Measurements from ENCODE around the gene TUBGCP5. TPM values are rescaled to one million over a fixed set of nuclear protein-coding genes. Genes with fewer than 3 reads are reported as not detected.

Gene TUBGCP5
- total and polyA plus RNA-seq, 2 donors (not counting 1 experiment from before 2014, with no cell fraction given): 11.0 to 23.1 TPM

GRCh38 chr15:22951381-22952280 is 87.7 kb downstream of the TUBGCP5 start:
- peaks cover 8% of the 10 kb centered on the region for H3K27me3 Mint-ChIP-seq
- H3K27ac Mint-ChIP-seq: no peak overlapping the region
- H3K79me2 ChIP-seq (ENCODE audit: control insufficient read depth, insufficient read depth, low read length): no peaks in the 10 kb centered on the region
- DNase-seq: no peak
- no peaks in the 10 kb centered on the region for H3K36me3 ChIP-seq (replicated peaks in 1 of 2; ENCODE audit: control extremely low read depth in 1 of 2, control insufficient read depth in 1 of 2, extremely low read depth in 1 of 2, insufficient read depth in 2 of 2, low read length in 1 of 2)
- peaks cover 0 to 3% (median 1%) of the 10 kb centered on the region in 4 experiments for H3K27me3 ChIP-seq (replicated peaks in 1 of 4; ENCODE audit: control extremely low read depth in 1 of 4, control insufficient read depth in 3 of 4, insufficient read depth in 4 of 4, low read length in 3 of 4)
- H3K27ac ChIP-seq (ENCODE audit: low read length in 2 of 2): no peak overlapping the region
- H3K4me3 ChIP-seq (ENCODE audit: control extremely low read depth in 1 of 5, extremely low read depth in 1 of 5, insufficient read depth in 1 of 5, low read depth in 2 of 5, low read length in 4 of 5): no peak overlapping the region
- POLR2A ChIA-PET: no interaction called here
- no peak overlapping the region for H3K4me3 Mint-ChIP-seq
- H4K20me1 ChIP-seq (ENCODE audit: control insufficient read depth, insufficient read depth, low read length, poor library complexity, severe bottlenecking): no peaks in the 10 kb centered on the region
- no peak overlapping the region for H3K9ac ChIP-seq (ENCODE audit: low read length)
- intact Hi-C loops (cut with micrococcal nuclease): no loop called here
- H3K4me1 Mint-ChIP-seq: peaks cover 14% of the 10 kb centered on the region
- H3K4me2 ChIP-seq (replicated peaks; ENCODE audit: low read depth, low read length, poor library complexity, severe bottlenecking): no peak overlapping the region
- H3K4me1 ChIP-seq (ENCODE audit: control insufficient read depth in 2 of 2, insufficient read depth in 2 of 2, low read length in 2 of 2): no peaks in the 10 kb centered on the region
- CTCF ChIA-PET: no interaction called here
- H3K9me3 Mint-ChIP-seq (ENCODE audit: insufficient read depth): no peaks in the 10 kb centered on the region
- ATAC-seq (ENCODE audit: low read depth): no peak
- H3K9me3 ChIP-seq (ENCODE audit: control extremely low read depth in 1 of 3, control insufficient read depth in 2 of 3, insufficient read depth in 1 of 3, low read length in 2 of 3): no peaks in the 10 kb centered on the region
- H2AFZ ChIP-seq (ENCODE audit: insufficient read depth, low read depth, low read length, poor library complexity, severe bottlenecking): no peak overlapping the region
- WGBS (ENCODE audit: insufficient coverage): 89% methylated on average over 29 of the region's 39 CpGs
- no peak for TF ChIP-seq EZH2 (IDR thresholded peaks at IDR 0.05; ENCODE audit: borderline replicate concordance, insufficient read depth, low read depth, low read length, poor library complexity, severe bottlenecking)
- no peak for TF ChIP-seq CTCF (IDR thresholded peaks at IDR 0.05)

- no peaks in the 10 kb centered on the region for H3K4me1 ChIP-seq (ENCODE audit: control insufficient read depth in 2 of 2, insufficient read depth in 2 of 2, low read length in 2 of 2)
- H3K9me3 ChIP-seq (ENCODE audit: control extremely low read depth in 1 of 3, control insufficient read depth in 2 of 3, insufficient read depth in 1 of 3, low read length in 2 of 3): no peaks in the 10 kb centered on the region
- no peaks in the 10 kb centered on the region for H3K79me2 ChIP-seq (ENCODE audit: control insufficient read depth, insufficient read depth, low read length)
- H3K4me2 ChIP-seq (replicated peaks; ENCODE audit: low read depth, low read length, poor library complexity, severe bottlenecking): no peak overlapping the region
- H2AFZ ChIP-seq (ENCODE audit: insufficient read depth, low read depth, low read length, poor library complexity, severe bottlenecking): no peak overlapping the region
- TF ChIP-seq EZH2 (IDR thresholded peaks at IDR 0.05; ENCODE audit: borderline replicate concordance, insufficient read depth, low read depth, low read length, poor library complexity, severe bottlenecking) (no peak), CTCF (IDR thresholded peaks at IDR 0.05) (no peak)
- no peak overlapping the region for H3K9ac ChIP-seq (ENCODE audit: low read length)
- no peaks in the 10 kb centered on the region for H4K20me1 ChIP-seq (ENCODE audit: control insufficient read depth, insufficient read depth, low read length, poor library complexity, severe bottlenecking)
- no peak overlapping the region for H3K4me3 ChIP-seq (ENCODE audit: control extremely low read depth in 1 of 5, extremely low read depth in 1 of 5, insufficient read depth in 1 of 5, low read depth in 2 of 5, low read length in 4 of 5)
- Mint-ChIP-seq H3K27me3 (peaks cover 8% of the 10 kb centered on the region), H3K4me3 (no peak overlapping the region), H3K4me1 (peaks cover 14% of the 10 kb centered on the region), H3K9me3 (ENCODE audit: insufficient read depth) (no peaks in the 10 kb centered on the region), H3K27ac (no peak overlapping the region)
- intact Hi-C loops (cut with micrococcal nuclease): no loop called here
- DNase-seq (no peak), ATAC-seq (ENCODE audit: low read depth) (no peak)
- peaks cover 0 to 3% (median 1%) of the 10 kb centered on the region in 4 experiments for H3K27me3 ChIP-seq (replicated peaks in 1 of 4; ENCODE audit: control extremely low read depth in 1 of 4, control insufficient read depth in 3 of 4, insufficient read depth in 4 of 4, low read length in 3 of 4)
- CTCF ChIA-PET: no interaction called here
- no peaks in the 10 kb centered on the region for H3K36me3 ChIP-seq (replicated peaks in 1 of 2; ENCODE audit: control extremely low read depth in 1 of 2, control insufficient read depth in 1 of 2, extremely low read depth in 1 of 2, insufficient read depth in 2 of 2, low read length in 1 of 2)
- WGBS (ENCODE audit: insufficient coverage): 99% methylated on average over 16 of the region's 16 CpGs
- POLR2A ChIA-PET: no interaction called here
- no peak overlapping the region for H3K27ac ChIP-seq (ENCODE audit: low read length in 2 of 2)
Observed at GRCh38 chr15:22951031-22951380, 88.4 kb downstream of the TUBGCP5 start.

Data from B cell (primary cell).